ENCODE measurements around the gene CORO7.

GRCh38 chr16:4455951-4456350 is 39.6 kb upstream of the CORO7 start:
- no peak for TF ChIP-seq PKNOX1 (IDR thresholded peaks at IDR 0.05)
- TF ChIP-seq CTCF (IDR thresholded peaks at IDR 0.05 in 2 of 3, conservative IDR thresholded peaks at IDR 0.05 in 1 of 3; ENCODE audit: insufficient read depth in 2 of 3, low read depth in 1 of 3, low read length in 3 of 3) = no peak
- TF ChIP-seq, protein P1, sequence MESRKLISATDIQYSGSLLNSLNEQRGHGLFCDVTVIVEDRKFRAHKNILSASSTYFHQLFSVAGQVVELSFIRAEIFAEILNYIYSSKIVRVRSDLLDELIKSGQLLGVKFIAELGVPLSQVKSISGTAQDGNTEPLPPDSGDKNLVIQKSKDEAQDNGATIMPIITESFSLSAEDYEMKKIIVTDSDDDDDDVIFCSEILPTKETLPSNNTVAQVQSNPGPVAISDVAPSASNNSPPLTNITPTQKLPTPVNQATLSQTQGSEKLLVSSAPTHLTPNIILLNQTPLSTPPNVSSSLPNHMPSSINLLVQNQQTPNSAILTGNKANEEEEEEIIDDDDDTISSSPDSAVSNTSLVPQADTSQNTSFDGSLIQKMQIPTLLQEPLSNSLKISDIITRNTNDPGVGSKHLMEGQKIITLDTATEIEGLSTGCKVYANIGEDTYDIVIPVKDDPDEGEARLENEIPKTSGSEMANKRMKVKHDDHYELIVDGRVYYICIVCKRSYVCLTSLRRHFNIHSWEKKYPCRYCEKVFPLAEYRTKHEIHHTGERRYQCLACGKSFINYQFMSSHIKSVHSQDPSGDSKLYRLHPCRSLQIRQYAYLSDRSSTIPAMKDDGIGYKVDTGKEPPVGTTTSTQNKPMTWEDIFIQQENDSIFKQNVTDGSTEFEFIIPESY (CRISPR knock-in tag; IDR thresholded peaks at IDR 0.05) = no peak
- no peak for TF ChIP-seq BRCA1 (IDR thresholded peaks at IDR 0.05)
- TF ChIP-seq BRCA1 (CRISPR knock-in tag; IDR thresholded peaks at IDR 0.05) = no peak
- no peak for TF ChIP-seq ZBED1 (IDR thresholded peaks at IDR 0.05)
- TF ChIP-seq SMC3 (conservative IDR thresholded peaks at IDR 0.05; ENCODE audit: insufficient read depth, low read depth, low read length) = no peak

All from K562 (cell line).